NCI-H1105 (cell line): ENCODE results near the gene STUM.
"Not testable (repeated sequence)": the region's sequence is repeated elsewhere in the genome, so short reads cannot be mapped to it uniquely, and the experiment has no call there.

Experiments
- DNase-seq: peaks from one replicate; lab custom pipeline; 2025; lab: John Stamatoyannopoulos, UW

STUM gene

GRCh38 chr1:226581650-226582330 lies 33.2 kb downstream of the STUM start:
- no peak for DNase-seq

DNA sequence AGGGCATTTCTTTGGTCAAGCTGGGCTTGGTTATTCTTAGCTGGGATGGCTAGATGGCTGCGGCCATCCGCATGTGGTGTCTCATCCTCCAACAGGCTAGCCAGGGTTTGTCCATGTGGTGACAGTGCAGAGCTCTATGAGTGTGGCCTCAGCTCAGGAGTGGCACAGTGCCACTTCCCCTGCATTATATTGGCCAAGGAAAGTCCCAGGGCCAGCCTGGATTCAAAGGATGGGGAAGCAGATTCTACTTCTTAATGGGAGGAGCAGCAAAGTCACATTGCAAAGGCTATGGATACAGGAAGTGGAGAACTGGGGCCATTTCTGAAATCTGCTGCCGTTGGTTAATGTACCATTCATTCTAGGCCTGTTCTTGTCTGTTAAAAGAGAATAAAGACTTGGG lies 34.4 kb downstream of the STUM start:
- no peak for DNase-seq

DNA sequence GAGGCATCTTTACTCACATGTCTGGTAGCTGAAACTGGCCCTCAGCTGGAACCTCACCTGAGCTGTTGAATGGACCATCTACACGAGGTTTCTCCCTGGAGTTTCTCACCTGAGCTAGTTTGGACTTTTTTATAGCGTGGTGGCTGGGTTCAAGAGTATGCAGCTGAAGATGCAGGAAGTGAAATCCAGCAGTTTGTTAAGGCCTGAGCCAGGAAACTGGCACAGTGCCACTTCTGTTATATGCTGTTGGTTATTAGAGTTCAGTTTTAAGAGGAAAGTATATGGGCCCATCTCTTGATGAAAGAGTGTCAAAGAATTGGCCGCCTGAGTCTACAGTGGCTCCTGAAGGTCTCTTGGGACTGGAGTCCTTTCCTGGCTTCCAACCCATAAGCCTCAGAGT lies 35.6 kb downstream of the STUM start:
- no peak for DNase-seq

DNA sequence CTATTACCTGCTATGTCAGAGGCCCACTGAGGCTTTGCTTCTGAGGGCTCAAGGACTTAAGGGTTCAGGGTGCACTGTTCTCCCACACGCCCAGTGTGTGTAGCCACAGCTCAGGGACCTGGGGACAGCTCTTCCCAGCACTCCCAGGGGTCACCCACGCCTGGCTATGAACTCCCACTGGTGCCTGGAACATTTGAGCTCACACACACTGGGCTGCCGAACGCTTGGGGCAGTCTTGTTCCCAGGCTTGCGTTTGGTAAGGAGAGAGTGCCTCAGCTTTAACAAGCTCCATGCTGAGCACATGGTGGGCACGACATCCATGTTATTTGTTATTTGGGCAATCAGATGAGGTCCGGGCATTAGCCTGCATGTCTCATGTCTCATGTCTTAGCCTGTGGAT lies 37.6 kb downstream of the STUM start:
- DNase-seq, result no peak

DNA sequence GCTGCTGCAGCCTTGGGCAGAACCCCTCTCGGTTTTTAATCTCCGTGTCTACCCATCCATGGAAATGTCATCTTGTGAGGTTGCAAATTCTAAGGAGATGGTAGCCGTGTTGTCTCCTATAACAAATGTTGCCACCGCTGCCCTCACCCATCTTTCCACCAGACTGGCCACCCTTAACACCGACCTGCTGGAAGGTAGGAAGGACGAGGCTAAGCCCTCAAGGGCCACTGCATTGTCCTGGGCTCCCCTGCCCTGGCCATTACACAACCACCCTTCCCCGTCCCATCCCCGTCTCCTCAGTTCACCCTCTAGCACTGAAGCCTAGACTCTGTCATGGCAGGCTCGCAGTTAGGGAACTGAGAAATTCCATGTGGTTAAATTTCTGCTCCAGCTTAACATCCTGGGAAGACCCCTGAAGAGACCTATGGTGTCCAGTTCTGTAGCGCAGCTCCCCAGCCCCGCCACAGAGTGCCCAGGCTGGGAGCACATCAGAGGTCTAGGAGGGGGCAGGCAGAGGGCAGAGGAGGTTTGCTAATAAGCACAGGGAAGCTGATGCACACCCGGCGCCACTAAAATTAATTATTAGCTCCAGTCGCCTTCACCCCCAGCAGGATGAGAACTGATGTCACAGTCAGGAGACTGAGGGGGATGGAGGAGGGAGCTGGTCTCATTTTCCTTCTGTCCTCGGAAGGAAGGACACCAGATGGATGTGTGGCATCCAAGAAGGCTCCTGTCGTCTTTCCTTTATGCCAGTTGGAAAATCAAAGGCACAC lies 38.3 kb downstream of the STUM start:
- DNase-seq, result no peak

DNA sequence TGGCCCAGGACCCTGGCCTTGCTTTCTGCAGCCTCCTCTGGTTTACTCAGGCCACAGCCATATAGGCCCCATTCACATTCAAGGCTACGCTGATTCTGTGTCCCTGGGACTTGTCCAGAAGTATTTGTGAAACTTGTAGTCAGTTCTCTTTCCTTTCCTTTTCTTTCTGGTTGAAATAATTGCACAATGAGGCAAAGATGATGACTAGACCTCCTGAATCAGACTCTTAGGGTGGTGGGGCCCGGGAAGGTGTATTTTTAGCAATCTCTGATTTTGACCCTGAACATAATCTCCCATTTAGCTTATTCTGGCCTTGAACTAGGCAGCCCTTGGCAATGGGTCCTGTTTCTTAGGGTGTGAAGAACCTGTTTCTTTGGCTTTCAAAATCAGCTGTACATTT lies 39.9 kb downstream of the STUM start:
- DNase-seq, result no peak

- DNase-seq, result no peak
These were observed 40.6 kb downstream of the STUM start for GRCh38 chr1:226589008-226589733.

- DNase-seq, result no peak
These were observed 42.0 kb downstream of the STUM start for GRCh38 chr1:226590614-226591013.

DNA sequence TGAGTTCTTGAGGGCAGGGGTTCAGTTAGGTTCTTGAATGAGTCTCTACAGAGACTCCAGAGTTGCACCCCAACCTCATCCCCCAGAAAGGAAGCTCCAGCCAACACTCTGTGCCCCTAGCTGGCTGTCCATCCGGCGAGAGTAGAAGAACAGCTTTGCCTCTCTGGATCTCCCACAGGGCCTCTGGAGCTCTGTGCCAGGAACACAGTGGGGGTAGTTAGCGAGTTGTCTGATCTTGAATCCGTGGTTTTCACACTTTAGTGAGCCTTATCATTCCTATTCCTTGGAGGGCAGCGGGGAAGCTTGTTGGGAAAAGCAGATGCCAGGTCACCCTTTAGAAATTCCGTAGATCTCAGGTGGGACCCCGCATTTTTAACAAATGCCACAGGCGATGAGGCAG lies 45.0 kb downstream of the STUM start:
- no peak for DNase-seq

- no peak for DNase-seq
These were observed 48.1 kb downstream of the STUM start for GRCh38 chr1:226596531-226597165.

- DNase-seq, result no peak
These were observed 49.3 kb downstream of the STUM start for GRCh38 chr1:226597616-226598454.

DNA sequence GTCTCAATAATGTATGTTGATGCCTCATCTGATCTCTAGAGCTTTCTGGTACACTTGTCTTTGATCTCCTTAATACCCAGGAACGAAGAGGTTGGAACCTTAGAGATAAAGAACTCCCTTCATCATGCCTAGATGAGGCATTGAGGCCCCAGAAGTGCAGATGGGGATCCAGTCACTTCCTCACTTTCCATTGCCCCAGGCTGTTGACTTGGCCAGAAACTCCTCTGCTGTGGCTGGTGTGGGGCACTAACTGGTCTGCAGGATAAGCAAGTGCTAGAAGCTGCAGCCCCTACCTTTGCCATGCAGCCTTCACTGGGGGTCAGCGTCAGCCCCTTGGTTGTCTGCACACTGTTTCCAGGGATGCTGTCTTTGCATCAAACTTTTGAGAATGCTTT lies 49.9 kb downstream of the STUM start:
- DNase-seq, result no peak

- not testable (repeated sequence) for DNase-seq
These were observed 50.4 kb downstream of the STUM start for GRCh38 chr1:226598955-226599354.

DNA sequence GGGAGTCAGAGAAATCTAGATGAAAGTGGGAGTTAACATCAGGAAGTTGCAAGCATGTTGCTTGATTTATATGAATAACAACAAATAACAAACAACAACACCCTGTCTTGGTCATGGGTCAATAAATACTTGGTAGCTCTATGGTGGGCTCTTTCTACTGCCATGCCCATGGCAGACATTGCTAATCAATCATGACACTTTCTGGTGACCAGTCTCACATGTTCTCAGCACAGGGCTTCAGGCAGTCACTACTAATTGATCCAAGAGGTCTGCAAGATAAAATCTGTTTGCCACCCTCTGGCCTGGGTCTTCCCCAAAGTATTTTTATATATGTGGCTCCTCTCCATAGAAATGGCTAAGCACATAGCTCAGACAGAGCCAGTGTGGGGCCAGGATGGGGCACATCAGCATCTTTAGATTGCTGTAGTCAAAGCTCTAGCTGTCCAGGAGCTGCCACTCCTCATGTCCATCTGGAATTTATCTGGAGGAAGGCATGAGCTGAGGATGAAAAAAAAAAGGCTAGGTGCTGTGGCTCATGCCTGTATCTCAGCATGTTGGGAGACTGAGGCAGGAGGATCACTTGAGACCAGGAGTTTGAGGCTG lies 51.2 kb downstream of the STUM start:
- DNase-seq, result no peak

DNA sequence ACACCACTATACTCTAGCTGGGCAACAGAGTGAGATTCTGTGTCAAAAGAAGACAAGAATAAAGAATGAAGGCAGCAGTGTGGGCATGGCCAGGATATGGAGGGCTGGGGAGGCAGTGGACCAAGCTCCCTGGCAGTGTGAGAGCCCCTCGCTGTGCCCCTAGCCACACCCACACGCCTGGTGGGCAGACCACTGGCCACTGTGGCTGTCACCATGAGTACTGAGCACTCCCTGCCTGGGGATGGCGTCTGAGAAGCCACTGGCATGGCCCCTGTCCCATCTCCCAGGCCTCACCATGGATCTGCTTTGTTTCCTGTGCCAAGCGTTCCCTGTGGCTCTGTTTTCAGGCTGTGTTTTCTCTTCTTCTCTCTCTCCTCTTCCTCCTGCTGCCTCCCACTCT lies 51.7 kb downstream of the STUM start:
- DNase-seq, result no peak

GRCh38 chr1:226601456-226601855 lies 52.9 kb downstream of the STUM start:
- no peak for DNase-seq

DNA sequence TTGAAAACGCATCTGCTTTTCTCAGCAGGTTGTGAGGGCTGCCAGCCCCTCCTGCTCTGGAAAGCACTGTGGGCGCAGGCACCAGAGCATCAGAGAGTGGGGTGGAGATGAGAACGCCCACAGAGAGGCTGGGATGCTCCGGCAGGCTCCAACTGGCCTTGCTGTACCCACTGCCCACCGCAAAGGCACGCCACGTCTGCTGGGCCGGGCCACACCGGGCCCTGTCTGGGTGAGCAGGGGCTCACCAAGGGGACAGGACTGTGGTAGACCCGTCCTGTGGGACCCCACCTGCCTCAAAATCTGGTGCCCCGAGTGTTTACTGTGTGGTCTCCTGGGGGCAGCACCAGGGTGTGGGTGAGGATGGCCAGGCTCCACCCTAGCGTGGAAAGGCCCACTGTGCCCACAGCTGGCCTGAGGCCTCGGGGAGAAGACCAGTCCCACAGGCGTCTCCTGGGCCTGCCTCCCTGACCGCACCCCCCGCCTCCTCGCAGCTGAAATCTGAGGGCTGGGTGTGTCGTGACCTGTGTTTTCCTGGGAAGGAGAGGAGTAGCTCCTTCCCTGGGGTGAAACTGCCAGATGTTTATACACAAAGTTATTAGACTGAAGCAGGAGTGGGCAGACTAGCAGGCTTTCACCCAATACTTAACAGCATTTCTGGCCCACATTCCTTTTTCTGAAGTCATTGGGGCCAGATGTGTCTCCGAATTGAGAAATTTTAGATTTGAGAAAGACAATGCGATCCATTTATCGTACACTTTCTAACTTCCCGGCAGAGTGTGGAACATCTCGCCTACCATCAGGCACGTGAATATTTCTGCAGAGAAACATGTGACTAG lies 53.8 kb downstream of the STUM start:
- no peak for DNase-seq

DNA sequence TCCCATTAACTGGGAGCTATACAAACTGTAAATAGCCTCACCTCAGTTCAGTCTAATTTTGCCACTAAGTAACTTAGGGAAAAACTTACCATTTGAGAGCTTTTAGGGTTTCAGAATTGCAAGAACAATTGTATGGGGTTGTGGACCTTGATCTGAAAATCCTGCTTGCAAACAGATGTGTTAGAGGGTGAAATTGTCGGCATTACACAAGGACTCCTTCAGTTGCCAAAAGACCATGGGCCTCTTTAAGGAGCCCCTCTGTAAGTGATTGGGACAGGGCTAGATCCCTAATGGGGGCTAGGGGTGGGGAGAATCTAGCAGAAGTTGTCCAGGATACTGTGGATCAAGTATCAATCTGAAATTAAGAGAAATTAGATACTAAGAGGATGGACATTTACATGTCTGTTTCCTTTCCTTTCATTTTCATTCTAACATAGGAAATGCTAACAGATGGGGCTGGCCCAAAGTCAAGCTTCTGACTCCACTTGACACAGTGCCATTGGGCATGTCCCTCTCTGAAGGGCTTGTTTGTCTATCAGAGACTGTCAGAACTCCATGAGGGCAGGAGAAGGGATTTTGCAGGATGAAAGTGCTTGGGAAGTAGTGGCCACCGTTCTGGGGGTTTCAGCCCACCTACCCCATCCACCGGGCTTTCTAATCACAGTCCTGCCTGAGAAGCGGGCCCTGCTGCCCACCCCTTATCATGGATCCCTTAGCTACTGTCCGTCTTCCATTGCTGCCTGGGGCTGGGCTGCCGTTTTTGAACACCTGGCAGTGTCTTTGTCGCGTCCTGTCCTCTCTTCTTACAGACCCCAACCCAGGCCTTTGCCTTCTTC lies 54.7 kb downstream of the STUM start:
- DNase-seq, result no peak

DNA sequence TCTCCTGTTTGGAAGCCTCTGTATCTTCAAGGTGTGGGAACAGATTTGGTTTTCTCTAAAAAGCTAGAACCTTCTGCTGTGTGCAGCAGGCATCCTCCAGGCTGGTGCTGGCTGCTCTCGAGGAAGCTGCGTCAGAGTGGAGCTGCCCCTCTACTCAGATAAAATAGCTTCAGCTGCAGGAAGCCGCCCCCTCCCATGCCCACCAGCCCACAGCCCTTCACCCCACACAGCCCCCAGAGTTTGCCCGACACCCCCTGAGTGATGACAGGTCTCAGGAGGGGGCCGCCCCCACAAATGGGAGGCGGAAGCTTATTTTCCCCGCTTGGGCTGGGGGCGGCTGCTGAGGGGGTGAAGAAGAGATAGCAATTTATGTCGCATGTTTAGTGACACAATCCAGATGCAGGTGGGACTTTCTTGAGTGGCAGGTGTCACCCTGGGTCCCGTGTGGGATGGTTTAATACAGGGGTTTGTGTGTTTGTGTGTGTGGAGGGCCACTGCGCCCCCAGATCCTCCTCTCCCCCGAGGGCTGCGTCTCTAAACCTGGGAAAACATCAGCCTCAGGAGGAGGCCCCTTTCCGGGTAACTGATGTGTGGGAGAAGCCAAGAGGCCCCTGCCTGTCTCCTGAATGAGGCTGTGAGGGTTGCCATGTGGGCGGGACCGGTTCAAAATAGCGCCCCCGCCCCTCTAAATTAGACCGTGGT lies 55.4 kb downstream of the STUM start:
- no peak for DNase-seq
